ENCODE measurements around the gene ANKRD37. TPM values are rescaled to one million over a fixed set of nuclear protein-coding genes. Genes with fewer than 3 reads are reported as not detected.
A peak's percentile ranks its signal among the peaks of the same experiment; 100 is the strongest.

Gene ANKRD37
- total RNA-seq, 1 donor from 2014 or later: 10.4 TPM

DNA sequence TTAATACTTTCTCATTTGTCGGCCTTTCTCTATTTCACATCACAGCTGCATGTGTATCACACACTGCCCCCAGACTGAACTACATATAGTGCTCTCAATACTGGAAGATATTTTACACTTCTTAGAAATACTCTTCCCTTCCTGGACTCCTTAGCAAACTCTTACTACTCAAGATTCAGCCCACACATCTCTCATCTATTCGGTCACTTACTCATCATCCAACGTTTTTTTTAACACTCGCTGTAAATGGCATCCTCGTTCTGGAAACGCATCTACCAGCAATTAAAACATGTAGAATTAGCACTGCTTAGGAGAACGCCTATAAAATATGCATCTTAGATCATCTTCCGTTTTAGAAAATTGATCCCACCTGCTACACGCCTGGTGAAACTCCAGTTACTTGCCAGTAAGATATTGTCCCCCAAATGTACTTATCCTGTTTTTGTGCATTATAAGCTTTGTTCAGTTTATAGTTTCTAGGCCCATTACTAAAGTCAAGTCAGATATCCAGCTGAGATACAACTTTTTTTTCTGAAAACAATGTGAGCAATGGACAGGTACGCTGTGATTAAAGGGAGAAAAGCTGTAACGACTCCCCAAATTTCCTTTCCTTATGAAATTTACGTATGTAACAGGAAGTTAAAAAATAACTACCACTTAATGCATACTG lies 1.9 kb upstream of the ANKRD37 start:
- Mint-ChIP-seq H3K9me3 (no peaks in the 10 kb centered on the region), H3K36me3 (ENCODE audit: low read depth) (peaks cover 14% of the 10 kb centered on the region), H3K27ac (peak overlapping the region; percentile 94), H3K4me1 (peaks cover 63% of the 10 kb centered on the region), H3K27me3 (no peaks in the 10 kb centered on the region), H3K4me3 (peak overlapping the region; percentile 94)
- intact Hi-C loops (cut with micrococcal nuclease): loop anchor here (1.0 to 10.0 kb wide), 3 partner anchors 185 to 662 kb away; partner anchors contain the start of genes CENPU and SNX25
- no peak for DNase-seq
- ATAC-seq (ENCODE audit: low read depth): no peak
- ChIA-PET POLR2A (interaction anchor here (0.9 to 4.7 kb wide), 10 partner anchors 9 to 193 kb away, joined by 3 to 46 read pairs (median 9); partner anchors contain the start of genes SNX25 and UFSP2), CTCF (interaction anchor here (1.0 to 1.1 kb wide), 3 partner anchors 8 to 204 kb away, joined by 3 to 4 read pairs (median 4); no protein-coding TSS in a partner anchor)
- TF ChIP-seq CTCF (IDR thresholded peaks at IDR 0.05): no peak

- no peaks in the 10 kb centered on the region for H3K27me3 Mint-ChIP-seq
- peak within 1 kb of the TSS; percentile 94 for H3K27ac Mint-ChIP-seq
- no peaks in the 10 kb centered on the region for H3K9me3 Mint-ChIP-seq
- TF ChIP-seq CTCF (IDR thresholded peaks at IDR 0.05): no peak
- H3K36me3 Mint-ChIP-seq (ENCODE audit: low read depth): peaks cover 20% of the 10 kb centered on the region
- H3K4me1 Mint-ChIP-seq: peaks cover 63% of the 10 kb centered on the region
- ATAC-seq (ENCODE audit: low read depth) (no peak), DNase-seq (no peak)
- H3K4me3 Mint-ChIP-seq: peak within 1 kb of the TSS; percentile 94
- intact Hi-C loops (cut with micrococcal nuclease): loop anchor here (1.0 to 10.0 kb wide), 3 partner anchors 186 to 663 kb away; partner anchors contain the start of genes CENPU and SNX25
- CTCF ChIA-PET: interaction anchor here (1.0 to 1.1 kb wide), 2 partner anchors 9 to 203 kb away, joined by 3 to 4 read pairs; no protein-coding TSS in a partner anchor
- POLR2A ChIA-PET: interaction anchor here (0.6 to 4.7 kb wide), 16 partner anchors 8 to 252 kb away, joined by 3 to 46 read pairs (median 8); partner anchors contain the start of genes SLC25A4, SNX25 and UFSP2
Measured at GRCh38 chr4:185395238-185395955, 1.2 kb upstream of the ANKRD37 start, which contains the start of gene LRP2BP. Gene LRP2BP, minus strand, starts transcription at chr4:185395924. Its CDS starts 17,738 bp downstream, at chr4:185378186.

GRCh38 chr4:185395956-185396723 lies 501 bp upstream of the ANKRD37 start:
- Mint-ChIP-seq H3K9me3 (no peaks in the 10 kb centered on the region), H3K36me3 (ENCODE audit: low read depth) (peaks cover 26% of the 10 kb centered on the region), H3K4me3 (peak overlapping the region; percentile 94), H3K27me3 (no peaks in the 10 kb centered on the region), H3K27ac (peak overlapping the region; percentile 94), H3K4me1 (peaks cover 63% of the 10 kb centered on the region)
- peak; percentile 98 for DNase-seq
- ATAC-seq (ENCODE audit: low read depth): peak; percentile 89
- ChIA-PET POLR2A (interaction anchor here (0.5 to 4.7 kb wide), 25 partner anchors 7 to 540 kb away, joined by 3 to 46 read pairs (median 5); partner anchors contain the start of genes SLC25A4, SNX25 and UFSP2), CTCF (no interaction called here)
- TF ChIP-seq CTCF (IDR thresholded peaks at IDR 0.05): no peak
- intact Hi-C loops (cut with micrococcal nuclease): loop anchor here (1.0 to 10.0 kb wide), 12 partner anchors 9 to 1737 kb away; partner anchors contain the start of genes CASP3, CCDC110, CENPU and IRF2

GRCh38 chr4:185398618-185399017 lies 2.0 kb downstream of the ANKRD37 start:
- Mint-ChIP-seq H3K4me3 (peak overlapping the region; percentile 35), H3K9me3 (no peaks in the 10 kb centered on the region), H3K27ac (peak overlapping the region; percentile 70), H3K27me3 (no peaks in the 10 kb centered on the region), H3K36me3 (ENCODE audit: low read depth) (peaks cover 43% of the 10 kb centered on the region), H3K4me1 (peaks cover 48% of the 10 kb centered on the region)
- intact Hi-C loops (cut with micrococcal nuclease): loop anchor here (5.0 to 10.0 kb wide), 2 partner anchors 544 to 666 kb away; partner anchors contain the start of gene CENPU
- DNase-seq (no peak), ATAC-seq (ENCODE audit: low read depth) (no peak)
- CTCF ChIA-PET: no interaction called here
- no peak for TF ChIP-seq CTCF (IDR thresholded peaks at IDR 0.05)
- POLR2A ChIA-PET: interaction anchor here (0.6 to 4.7 kb wide), 4 partner anchors 21 to 500 kb away, joined by 3 to 46 read pairs (median 8); partner anchors contain the start of gene UFSP2

Measured in activated B cell treated with CpG ODN at 0.5 μM for 24 hours (primary cell).